Liver (tissue), 9 donors: ENCODE data around the gene RFT1. TPM values are rescaled to one million over a fixed set of nuclear protein-coding genes. Genes with fewer than 3 reads are reported as not detected.

Experiments used
- DNase-seq: peaks from one replicate; pipeline ENCODE4 v3.0.0-alpha.2; 2017; ENCODE audit warnings: low spot score
- H3K27ac ChIP-seq, 2 donors: one replicate each; pipeline ENCODE4 v1.7.0; 2013; ENCODE audit warnings: inconsistent platforms in 2 of 2, low read length in 2 of 2, control low read depth in 1 of 2, low read depth in 1 of 2, mild to moderate bottlenecking in 1 of 2
- H3K27me3 ChIP-seq, 4 donors: one replicate each; pipeline versions ENCODE4 v1.6.1 to v1.7.0; 2013; ENCODE audit warnings: low read length in 3 of 4, inconsistent platforms in 1 of 4, mild to moderate bottlenecking in 1 of 4, moderate library complexity in 1 of 4; ENCODE audit not compliant: control insufficient read depth in 4 of 4, insufficient read depth in 4 of 4
- H3K36me3 ChIP-seq, 4 donors: one replicate each; pipeline versions ENCODE4 v1.6.1 to v1.7.0; 2013; ENCODE audit warnings: low read length in 3 of 4, mild to moderate bottlenecking in 3 of 4, low read depth in 1 of 4, moderate library complexity in 1 of 4; ENCODE audit not compliant: control insufficient read depth in 4 of 4, insufficient read depth in 3 of 4
- H3K4me1 ChIP-seq, 4 donors: one replicate each; pipeline versions ENCODE4 v1.6.1 to v1.7.0; 2013; ENCODE audit warnings: low read length in 3 of 4, mild to moderate bottlenecking in 3 of 4, moderate library complexity in 1 of 4; ENCODE audit not compliant: control insufficient read depth in 4 of 4, insufficient read depth in 4 of 4
- H3K4me3 ChIP-seq, 3 donors: one replicate each; pipeline versions ENCODE4 v1.6.1 to v1.7.0; 2013; ENCODE audit warnings: low read length in 3 of 3, control low read depth in 1 of 3, low read depth in 1 of 3, mild to moderate bottlenecking in 1 of 3
- H3K9ac ChIP-seq, 2 donors: one replicate each; pipeline ENCODE4 v1.7.0; 2013; ENCODE audit warnings: low read length in 2 of 2, mild to moderate bottlenecking in 2 of 2, moderate library complexity in 2 of 2, control low read depth in 1 of 2, low read depth in 1 of 2
- H3K9me3 ChIP-seq, 4 donors: one replicate each; pipeline versions ENCODE4 v1.6.1 to v1.7.0; 2013; ENCODE audit warnings: low read length in 3 of 4; ENCODE audit not compliant: control insufficient read depth in 4 of 4
- ATF3 ChIP-seq: IDR thresholded peaks from 2 replicates; pipeline ENCODE4 v1.6.1; 2016; ENCODE audit warnings: antibody characterized with exemption
- CTCF ChIP-seq: fragments of 150-350 bp; IDR thresholded peaks from 2 replicates; pipeline ENCODE4 v1.5.1; 2017; ENCODE audit warnings: improper control_type of control experiment, low read depth, low read length; ENCODE audit not compliant: missing input control
- EGR1 ChIP-seq, 2 donors: IDR thresholded peaks; 2 replicates each; pipeline ENCODE4 v1.6.1; 2016 to 2018; ENCODE audit warnings: antibody characterized with exemption in 2 of 2, low read depth in 2 of 2
- FOXA1 ChIP-seq: IDR thresholded peaks from 2 replicates; pipeline ENCODE4 v1.6.1; 2016; ENCODE audit warnings: antibody characterized with exemption
- FOXA2 ChIP-seq: IDR thresholded peaks from 2 replicates; pipeline ENCODE4 v1.6.1; 2016; ENCODE audit warnings: antibody characterized with exemption
- GABPA ChIP-seq, 2 donors: IDR thresholded peaks in 1 of 2; conservative IDR thresholded peaks in 1 of 2; 2 replicates each; pipeline ENCODE4 v1.6.1; 2016; ENCODE audit warnings: antibody characterized with exemption in 2 of 2, mild to moderate bottlenecking in 1 of 2, moderate library complexity in 1 of 2
- HNF4A ChIP-seq, 2 donors: conservative IDR thresholded peaks; 2 replicates each; pipeline ENCODE4 v1.6.1; 2016; ENCODE audit warnings: antibody characterized with exemption in 2 of 2, mild to moderate bottlenecking in 2 of 2
- HNF4G ChIP-seq: IDR thresholded peaks from 2 replicates; pipeline ENCODE4 v1.6.1; 2016; ENCODE audit warnings: antibody characterized with exemption
- JUND ChIP-seq, 2 donors: IDR thresholded peaks; 2 replicates each; pipeline ENCODE4 v1.6.1; 2016; ENCODE audit warnings: antibody characterized with exemption in 2 of 2
- MAX ChIP-seq: IDR thresholded peaks from 2 replicates; pipeline ENCODE4 v1.6.1; 2016; ENCODE audit warnings: antibody characterized with exemption
- NR2F2 ChIP-seq: IDR thresholded peaks from 2 replicates; pipeline ENCODE4 v1.6.1; 2016; ENCODE audit warnings: antibody characterized with exemption
- RAD21 ChIP-seq, 2 donors: IDR thresholded peaks; 2 replicates each; pipeline ENCODE4 v1.6.1; 2016; ENCODE audit warnings: antibody characterized with exemption in 2 of 2, mild to moderate bottlenecking in 2 of 2
- REST ChIP-seq: IDR thresholded peaks from 2 replicates; pipeline ENCODE4 v1.6.1; 2016; ENCODE audit warnings: antibody characterized with exemption, mild to moderate bottlenecking
- RXRA ChIP-seq, 2 donors: IDR thresholded peaks; 2 replicates each; pipeline ENCODE4 v1.6.1; 2017 to 2018; ENCODE audit warnings: antibody characterized with exemption in 2 of 2, mild to moderate bottlenecking in 1 of 2
- SP1 ChIP-seq: IDR thresholded peaks from 2 replicates; pipeline ENCODE4 v1.6.1; 2018; ENCODE audit warnings: antibody characterized with exemption, mild to moderate bottlenecking
- TAF1 ChIP-seq: conservative IDR thresholded peaks from 2 replicates; pipeline ENCODE4 v1.6.1; 2016; ENCODE audit warnings: antibody characterized with exemption, mild to moderate bottlenecking
- YY1 ChIP-seq: IDR thresholded peaks from 2 replicates; pipeline ENCODE4 v1.6.1; 2016; ENCODE audit warnings: antibody characterized with exemption, mild to moderate bottlenecking
- ZBTB33 ChIP-seq: IDR thresholded peaks from 2 replicates; pipeline ENCODE4 v1.6.1; 2016; ENCODE audit warnings: antibody characterized with exemption
- WGBS: extraction: QIAGEN DNeasy Blood & Tissue Kit; methylation state at CpG from one replicate; pipeline ENCODE4 v1.1.7; 2013; 5-methylcytosine and 5-hydroxymethylcytosine counted together
- polyA plus RNA-seq, 2 donors: library from polyadenylated mRNA; stranded (reverse) in 1 of 2; unstranded in 1 of 2; fragments of 200-250 nt in 1 of 2; fragments of >200 nt in 1 of 2; fragmentation: Nextera tagmentation in 1 of 2; extraction: Ambion mirVana in 1 of 2; gene quantifications; one replicate each; pipeline versions ENCODE4 v1.2.1 to v1.2.3, GENCODE V29; 2013 to 2015
- total RNA-seq, 2 donors: library from RNA; depleted of rRNA; stranded (reverse); fragments of >200 nt; gene quantifications; one replicate each; pipeline ENCODE4 v1.2.3, GENCODE V29; 2014
- donor health status: healthy.
- donor health status: healthy.
- donor health status: healthy.
- donor health status: healthy.
- donor health status: healthy.

Gene RFT1
- total and polyA plus RNA-seq, 4 donors: 8.0 to 12.6 (median 11.8) TPM

GRCh38 chr3:53155760-53156159, 25.5 kb upstream of the RFT1 start:
- no peak for DNase-seq
- Histone ChIP-seq H3K36me3 (no peaks in the 10 kb centered on the region), H3K27ac (no peak overlapping the region), H3K9me3 (no peaks in the 10 kb centered on the region), H3K4me3 (no peak overlapping the region), H3K27me3 (no peaks in the 10 kb centered on the region), H3K4me1 (peaks cover 17 to 49% (median 36%) of the 10 kb centered on the region in 4 donors), H3K9ac (no peak overlapping the region)
- TF ChIP-seq HNF4A (conservative IDR thresholded peaks at IDR 0.05) (peak in 1 of 2 donors; percentile 14), EGR1 (IDR thresholded peaks at IDR 0.05; ENCODE audit: low read depth in 2 of 2) (no peak)
- 58% methylated on average over 6 of the region's 6 CpGs for WGBS

GRCh38 chr3:53154881-53155285, 24.6 kb upstream of the RFT1 start:
- TF ChIP-seq JUND (IDR thresholded peaks at IDR 0.05) (no peak), TAF1 (no peak), GABPA (IDR thresholded peaks at IDR 0.05 in 1 of 2, conservative IDR thresholded peaks at IDR 0.05 in 1 of 2) (no peak), HNF4G (no peak), SP1 (no peak), FOXA1 (no peak), FOXA2 (no peak), ZBTB33 (no peak), RXRA (IDR thresholded peaks at IDR 0.05) (no peak), CTCF (no peak), HNF4A (conservative IDR thresholded peaks at IDR 0.05) (no peak), REST (no peak), YY1 (no peak), NR2F2 (no peak), MAX (no peak), EGR1 (IDR thresholded peaks at IDR 0.05; ENCODE audit: low read depth in 2 of 2) (no peak), ATF3 (no peak), RAD21 (IDR thresholded peaks at IDR 0.05) (no peak)
- H3K9me3 ChIP-seq: no peaks in the 10 kb centered on the region
- DNase-seq: no peak
- 83% methylated on average over 4 of the region's 4 CpGs for WGBS
- no peak overlapping the region for H3K9ac ChIP-seq
- H3K4me3 ChIP-seq: no peak overlapping the region
- H3K36me3 ChIP-seq: no peaks in the 10 kb centered on the region
- H3K4me1 ChIP-seq: peaks cover 16 to 49% (median 37%) of the 10 kb centered on the region in 4 donors
- H3K27me3 ChIP-seq: no peaks in the 10 kb centered on the region
- no peak overlapping the region for H3K27ac ChIP-seq
